Stimulated activated CD4-positive, alpha-beta T cell treated with anti-CD3 and anti-CD28 coated beads, Interleukin-2, amount 100 ng/mL, for 4 hours (primary cell): ENCODE data around the gene PRSS2.
"Not testable (repeated sequence)": the region's sequence is repeated elsewhere in the genome, so short reads cannot be mapped to it uniquely, and the experiment has no call there.

Experiments
- DNase-seq: peaks from one replicate; pipeline ENCODE4 v3.0.0-alpha.2; 2020; ENCODE audit warnings: low read depth

The PRSS2 gene

DNA sequence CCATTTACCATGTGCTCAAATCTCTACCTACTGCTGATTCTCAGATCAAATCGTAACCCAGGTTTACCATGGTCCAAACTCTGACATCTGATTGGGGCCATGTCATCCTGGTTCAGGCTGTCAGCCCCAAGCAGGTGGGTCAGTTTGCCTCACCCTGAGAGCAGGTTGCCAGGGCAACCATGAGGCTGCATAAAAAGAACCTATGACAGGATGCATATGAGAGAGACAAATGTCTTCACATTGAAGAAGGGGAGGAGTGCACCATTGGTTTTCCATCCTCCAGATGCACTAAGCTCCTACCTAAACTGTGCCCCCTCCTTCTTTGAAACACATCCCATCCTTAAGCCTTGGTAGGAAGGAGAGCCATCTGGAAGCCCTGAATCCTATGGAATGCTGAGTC, 11.3 kb upstream of the PRSS2 start:
- no peak for DNase-seq

DNA sequence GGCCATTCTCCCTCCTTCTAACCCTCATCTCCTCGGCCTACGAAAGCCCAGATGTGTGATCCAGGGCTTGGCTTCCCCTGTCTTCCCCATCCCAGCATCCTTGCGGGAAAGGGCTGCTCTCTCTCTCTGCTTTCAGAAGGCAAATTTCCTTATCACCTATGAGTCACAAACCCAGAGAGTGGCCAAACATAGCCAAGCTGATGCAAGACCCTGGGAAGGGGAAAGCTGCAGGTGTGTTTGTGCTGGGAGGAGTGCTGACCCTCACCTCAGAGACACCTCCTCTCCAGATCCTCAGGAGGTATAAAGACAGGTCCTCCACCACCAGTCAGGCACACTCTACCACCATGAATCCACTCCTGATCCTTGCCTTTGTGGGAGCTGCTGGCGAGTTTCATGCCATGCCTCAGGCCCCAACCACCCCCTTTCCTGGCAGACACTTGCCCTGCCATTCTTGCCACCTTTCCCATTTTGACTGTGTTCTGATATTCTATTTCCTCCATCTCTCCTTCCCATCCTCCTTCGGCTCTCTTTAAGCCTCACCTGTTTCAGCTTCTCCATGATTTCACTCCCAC, 10.6 kb upstream of the PRSS2 start:
- DNase-seq, result no peak

DNA sequence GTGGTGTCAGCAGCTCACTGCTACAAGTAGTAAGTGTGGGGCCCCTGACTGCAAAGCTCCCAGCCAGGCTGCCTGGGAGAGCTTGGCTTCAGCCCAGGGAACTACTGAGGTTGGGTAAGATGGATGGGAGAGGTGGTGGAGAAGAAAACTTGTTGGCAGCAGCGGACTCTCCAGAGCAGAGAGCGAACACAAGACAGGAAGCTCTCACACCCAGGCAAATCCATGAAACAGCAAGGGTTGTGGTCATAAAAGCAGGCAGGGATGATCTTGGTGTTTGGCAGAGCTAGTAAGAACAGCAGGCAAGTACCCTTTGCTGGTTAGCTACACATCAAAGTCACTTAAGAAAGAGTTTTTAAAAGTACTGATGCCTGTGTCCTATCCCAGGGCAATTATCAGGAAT, 9.2 kb upstream of the PRSS2 start:
- not testable (repeated sequence) for DNase-seq

DNA sequence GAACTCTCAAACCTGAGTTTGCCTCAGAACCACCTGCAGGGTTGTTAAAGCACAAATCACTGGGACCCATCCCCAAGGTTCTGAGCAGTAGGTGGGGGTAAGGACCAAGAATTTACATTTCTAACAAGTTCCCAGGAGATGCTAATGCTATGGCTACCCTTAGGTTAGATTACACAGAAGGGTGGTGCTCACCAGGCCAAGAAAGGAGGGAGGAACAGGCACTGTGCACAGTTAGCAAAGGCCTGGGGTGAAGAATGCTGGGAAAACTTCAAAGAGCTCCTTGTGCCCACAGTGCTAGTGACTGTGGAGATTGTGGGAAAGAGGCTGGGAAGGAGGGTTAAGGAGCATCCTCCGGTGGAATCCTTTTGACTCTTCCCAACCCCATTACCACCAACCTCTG, 8.7 kb upstream of the PRSS2 start:
- no peak for DNase-seq

DNA sequence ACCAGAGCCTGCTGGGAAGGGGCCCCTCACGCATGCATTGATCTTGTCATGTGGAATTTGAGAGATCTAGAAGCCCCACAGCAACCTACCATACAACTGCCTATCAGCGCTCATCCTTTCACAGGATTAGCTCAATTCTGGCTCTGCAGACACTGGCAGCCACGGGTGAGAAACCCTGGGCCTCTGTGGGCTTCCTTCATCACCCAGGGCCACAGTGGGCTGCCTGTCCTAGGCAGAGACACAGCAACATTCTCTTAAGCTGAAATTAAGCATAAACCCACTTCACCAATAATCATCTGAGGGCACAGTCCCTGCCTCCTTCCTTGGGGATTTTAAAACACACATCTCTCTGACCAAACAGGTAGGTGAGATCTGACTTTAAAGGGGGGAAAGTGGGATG, 3.3 kb upstream of the PRSS2 start:
- DNase-seq, result no peak

DNA sequence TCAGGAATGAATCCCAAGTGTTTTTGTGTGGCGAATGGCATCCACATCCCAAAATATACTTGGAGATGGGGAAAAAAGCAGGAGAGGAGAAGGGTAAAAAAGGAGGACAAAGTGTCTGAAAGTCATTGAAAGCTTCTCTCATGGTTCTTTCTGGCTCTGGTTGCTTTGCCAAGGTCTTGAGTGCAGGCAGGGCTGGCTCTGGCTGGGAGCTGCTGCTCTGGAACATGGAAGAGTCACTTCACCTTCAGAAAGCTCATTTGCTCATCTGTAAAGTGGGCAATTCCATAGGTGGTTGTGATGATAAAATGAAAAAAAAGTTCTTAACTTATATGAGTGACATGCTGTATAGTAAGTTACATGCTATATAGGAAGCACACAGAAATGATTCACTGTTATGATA, 2.9 kb upstream of the PRSS2 start:
- no peak for DNase-seq

DNA sequence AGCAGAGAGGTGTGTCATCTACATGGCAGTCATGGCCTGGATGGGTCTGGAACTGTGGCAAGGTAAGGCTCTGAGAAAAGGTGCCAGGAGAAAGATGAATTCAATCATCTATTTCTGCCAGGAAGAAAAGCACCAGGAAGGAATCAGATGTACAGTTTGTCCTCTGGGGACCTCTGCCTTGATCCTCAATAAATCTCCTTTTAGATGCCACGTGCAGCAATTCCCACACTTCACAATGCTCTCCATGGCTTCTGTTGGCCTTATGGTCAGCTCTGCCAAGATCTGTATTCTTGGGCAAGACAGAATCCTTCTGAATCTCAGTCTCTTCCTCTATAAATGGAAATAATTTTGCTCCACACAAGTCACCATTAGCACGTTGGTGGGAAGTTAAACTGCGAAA, 1.9 kb upstream of the PRSS2 start:
- not testable (repeated sequence) for DNase-seq

DNA sequence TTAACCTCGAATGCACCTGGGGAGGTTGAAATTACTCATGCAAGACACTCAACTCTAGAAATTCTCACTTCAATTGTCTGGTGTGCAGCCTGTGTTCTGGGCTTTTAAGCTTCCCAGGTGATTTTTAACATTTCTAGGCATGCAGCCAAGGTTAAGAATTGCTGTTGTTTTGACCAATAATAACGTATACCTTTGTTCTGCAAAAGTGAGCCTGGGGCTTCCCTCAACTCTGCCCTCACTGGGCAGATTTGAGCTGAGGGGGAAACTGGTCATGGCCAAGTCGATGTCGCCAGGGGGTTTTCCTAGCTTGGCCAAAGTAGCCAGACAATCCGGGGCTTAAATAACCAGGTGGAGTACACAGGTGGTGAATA, 568 bp downstream of the PRSS2 start:
- no peak for DNase-seq

DNA sequence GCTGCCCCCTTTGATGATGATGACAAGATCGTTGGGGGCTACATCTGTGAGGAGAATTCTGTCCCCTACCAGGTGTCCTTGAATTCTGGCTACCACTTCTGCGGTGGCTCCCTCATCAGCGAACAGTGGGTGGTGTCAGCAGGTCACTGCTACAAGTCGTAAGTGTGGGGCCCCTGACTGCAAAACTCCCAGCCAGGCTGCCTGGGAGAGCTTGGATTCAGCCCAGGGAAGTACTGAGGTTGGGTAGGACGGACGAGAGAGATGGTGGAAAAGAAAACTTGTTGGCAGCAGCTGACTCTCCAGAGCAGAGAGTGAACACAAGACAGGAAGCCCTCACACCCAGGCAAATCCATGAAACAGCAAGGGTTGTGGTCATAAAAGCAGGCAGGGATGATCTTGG, 1.3 kb downstream of the PRSS2 start:
- DNase-seq, result no peak

DNA sequence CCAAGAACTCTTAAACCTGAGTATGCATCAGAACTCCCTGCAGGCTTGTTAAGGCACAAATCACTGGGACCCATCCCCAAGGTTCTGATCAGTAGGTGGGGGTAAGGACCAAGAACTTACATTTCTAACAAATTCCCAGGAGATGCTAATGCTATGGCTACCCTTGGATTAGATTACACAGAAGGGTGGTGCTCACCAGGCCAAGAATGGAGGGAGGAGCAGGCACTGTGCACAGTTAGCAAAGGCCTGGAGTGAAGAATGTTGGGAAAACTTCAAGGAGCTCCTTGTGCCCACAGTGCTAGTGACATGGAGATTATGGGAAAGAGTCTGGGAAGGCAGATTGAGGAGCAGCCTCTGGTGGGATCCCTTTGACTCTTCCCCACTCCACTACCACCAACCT, 1.9 kb downstream of the PRSS2 start:
- no peak for DNase-seq

DNA sequence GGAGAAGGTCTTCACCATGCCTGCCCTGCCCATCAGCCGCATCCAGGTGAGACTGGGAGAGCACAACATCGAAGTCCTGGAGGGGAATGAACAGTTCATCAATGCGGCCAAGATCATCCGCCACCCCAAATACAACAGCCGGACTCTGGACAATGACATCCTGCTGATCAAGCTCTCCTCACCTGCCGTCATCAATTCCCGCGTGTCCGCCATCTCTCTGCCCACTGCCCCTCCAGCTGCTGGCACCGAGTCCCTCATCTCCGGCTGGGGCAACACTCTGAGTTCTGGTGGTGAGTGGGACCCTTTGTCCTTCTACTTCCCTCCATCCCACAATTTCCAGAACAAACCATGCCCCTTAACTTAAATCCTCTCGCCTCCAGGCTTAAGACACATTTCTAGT, 2.5 kb downstream of the PRSS2 start:
- no peak for DNase-seq

DNA sequence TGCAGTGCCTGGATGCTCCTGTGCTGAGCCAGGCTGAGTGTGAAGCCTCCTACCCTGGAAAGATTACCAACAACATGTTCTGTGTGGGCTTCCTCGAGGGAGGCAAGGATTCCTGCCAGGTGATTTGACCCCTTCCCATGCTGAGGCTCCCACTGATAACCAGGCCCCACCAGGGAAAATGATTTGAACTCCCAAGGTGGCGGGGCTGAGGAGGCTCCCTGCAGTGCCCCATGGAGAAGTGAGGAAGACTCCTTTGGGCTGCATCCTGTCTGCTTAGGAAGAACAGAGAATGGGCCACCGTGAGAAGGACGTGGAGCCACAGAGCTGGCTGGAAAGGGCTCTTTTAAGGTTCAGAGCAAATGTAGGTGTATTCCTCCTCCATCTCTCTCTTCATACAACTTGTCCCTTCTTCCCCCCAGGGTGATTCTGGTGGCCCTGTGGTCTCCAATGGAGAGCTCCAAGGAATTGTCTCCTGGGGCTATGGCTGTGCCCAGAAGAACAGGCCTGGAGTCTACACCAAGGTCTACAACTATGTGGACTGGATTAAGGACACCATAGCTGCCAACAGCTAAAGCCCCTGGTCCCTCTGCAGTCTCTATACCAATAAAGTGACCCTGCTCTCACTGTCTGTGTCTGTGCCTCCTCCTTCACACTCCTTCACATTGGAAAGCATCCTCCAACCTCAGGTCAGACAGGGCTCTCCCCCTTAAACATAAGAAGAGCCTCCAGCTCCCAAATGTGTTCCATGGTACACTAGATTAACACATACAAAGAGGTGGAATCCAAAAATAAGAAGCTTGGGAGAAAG, 3.4 kb downstream of the PRSS2 start:
- no peak for DNase-seq

DNA sequence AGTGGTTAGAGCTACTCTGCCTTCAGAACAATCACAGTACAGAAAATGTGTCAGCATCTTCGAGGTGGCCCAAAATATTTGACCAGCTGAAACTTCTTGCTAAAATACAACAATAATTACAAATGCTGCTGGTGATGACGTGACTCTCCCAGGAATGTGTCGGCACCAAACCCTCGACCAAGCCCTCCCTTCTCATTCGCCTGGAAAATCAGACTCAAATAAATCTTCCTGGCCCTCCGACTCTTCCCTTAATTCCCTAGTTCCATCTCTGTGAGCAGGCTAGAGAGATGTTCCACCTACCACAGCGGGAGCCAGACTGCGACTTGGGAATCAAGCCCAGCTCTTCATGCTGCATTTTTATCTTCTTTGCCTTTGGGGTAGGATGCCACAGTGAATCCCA, 4.1 kb downstream of the PRSS2 start:
- no peak for DNase-seq

DNA sequence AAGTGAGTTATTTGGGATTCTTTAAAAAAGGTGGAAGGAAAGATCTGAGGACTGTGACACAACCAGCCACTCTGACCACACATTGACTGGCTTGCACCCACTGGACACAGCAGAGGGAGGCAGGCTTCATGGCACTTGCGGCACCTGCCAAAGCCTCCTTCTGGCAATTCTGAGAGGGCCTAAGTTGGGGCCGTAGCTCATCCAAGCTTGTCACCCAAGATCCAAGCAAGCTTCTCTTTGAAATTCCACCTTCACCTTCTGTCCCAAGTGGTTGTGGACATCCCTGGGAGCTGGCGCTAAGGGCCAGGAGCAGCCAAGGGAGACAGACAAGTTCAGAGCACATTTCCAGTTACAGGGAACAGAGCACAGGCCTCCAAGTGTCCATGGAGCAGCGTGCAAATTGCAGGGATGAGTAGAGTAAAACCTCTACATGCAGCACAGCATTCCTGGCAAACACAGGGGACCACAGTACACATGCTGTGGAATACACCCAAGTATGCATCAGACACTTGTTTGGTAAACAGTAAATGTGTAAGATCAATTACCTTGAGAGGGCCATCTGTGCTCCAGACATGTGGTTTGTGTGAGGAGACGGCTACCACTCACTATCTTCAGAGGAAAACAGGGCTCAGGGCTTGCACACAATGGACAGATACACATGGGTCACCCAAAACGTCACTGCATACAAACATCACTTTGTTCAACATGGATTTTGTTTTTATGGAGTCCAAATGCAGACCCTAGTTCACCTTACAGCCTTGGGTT, 4.8 kb downstream of the PRSS2 start:
- not testable (repeated sequence) for DNase-seq

DNA sequence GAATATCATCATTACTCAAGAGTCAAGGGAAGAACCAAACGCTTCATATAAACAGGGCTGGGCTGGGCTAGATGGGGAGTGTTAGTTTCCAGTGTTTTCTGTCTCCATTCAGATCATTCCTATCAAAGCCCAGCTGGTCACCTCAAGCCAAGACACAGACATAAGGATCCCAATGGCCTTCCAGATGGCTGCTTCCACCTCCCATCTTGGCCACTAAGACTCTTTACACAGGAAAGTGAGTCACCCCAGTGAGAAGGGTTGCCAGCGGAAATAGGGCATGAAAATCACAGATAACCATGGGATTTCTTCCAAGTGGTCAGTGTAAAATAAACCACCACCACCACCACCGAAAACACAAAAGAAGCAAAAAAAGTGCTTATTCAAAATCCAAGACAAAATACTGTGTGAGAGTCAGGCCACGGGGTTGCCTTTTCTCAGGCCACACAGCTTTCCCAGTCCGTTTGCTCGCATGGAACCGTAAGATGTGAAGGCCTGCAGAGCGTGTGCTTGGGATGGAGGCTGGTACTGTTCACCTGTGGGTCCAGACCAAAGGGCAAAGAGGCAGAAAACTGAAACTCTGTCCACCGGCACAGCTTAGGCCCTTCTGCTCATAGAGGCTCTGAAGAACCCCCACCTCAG, 5.6 kb downstream of the PRSS2 start:
- no peak for DNase-seq

DNA sequence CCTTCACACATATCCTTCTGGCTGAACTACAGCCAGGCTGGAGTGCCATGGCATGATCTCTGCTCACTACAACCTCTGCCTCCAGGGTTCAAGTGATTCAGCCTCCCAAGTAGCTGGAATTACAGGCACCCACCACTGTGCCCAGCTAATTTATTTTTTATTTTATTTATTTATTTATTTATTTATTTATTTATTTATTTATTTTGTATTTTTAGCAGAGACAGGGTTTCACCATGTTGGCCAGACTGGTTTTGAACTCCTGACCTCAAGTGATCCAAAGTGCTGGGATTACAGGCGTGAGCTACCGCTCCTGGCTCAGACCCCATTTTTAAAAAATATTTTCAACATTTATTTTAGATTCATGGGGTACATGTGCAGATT, 6.1 kb downstream of the PRSS2 start:
- DNase-seq, result not testable (repeated sequence)

DNA sequence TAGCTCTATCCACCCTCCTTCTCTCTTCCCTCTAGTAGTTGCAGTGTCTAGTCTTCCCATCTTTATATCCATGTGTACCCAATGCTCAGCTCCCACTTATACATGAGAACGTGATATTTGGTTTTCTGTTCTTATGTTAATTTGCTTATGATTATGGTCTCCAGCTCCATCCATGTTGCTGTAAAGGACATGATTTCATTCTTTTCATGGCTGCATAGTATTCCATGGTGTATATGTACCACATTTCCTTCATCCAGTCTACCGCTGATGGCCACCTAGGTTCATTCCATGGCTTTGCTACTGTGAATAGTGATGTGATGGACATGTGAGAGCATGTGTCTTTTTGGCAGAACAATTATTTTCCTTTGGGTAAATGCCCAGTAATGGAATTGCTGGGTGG, 6.5 kb downstream of the PRSS2 start:
- DNase-seq, result no peak

DNA sequence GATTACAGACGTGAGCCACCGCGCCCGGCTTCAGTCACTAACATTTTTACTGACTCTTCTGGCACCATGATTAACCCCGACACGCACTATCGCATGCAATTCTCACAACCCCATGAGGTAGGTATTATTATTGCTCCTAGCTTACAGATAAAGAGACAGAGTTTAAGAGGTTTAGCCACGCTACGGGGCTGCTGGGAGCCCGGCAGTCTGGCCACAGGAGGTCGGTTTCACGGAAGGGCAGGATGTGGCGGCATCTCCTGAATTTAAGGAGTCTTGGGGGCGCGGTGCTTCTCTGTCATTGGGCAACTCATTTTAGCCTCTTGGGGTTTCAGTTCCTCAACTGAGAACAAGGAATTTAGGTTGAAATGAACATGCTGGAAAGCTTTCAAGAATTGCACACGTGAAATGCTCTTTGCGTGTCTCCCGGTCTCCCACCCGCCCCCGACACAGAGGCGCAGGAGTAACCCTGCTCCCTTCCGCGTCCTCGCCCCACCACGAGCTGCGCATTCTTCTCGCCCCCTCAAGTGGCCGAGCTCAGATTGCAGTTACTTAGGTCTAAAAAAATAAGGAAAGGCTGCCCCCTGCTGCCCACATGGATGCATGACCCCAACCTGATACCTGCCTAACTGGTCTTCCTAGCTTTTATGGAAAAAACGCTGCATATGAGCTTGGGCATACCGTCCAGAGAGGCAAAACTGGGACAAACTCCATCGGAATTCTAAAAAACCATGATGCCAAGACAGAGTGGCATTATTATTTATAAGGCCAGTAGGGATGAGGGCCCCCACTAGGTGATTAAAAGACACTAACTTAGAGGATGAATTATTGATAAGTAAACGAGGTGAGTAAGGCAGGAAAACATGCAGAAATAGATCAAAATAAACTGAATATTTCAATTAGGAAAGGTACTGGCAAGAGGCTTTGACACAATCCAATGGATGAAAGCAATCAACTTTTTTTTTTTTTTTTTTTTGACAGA, 12.4 kb downstream of the PRSS2 start:
- DNase-seq, result peak; percentile 66

DNA sequence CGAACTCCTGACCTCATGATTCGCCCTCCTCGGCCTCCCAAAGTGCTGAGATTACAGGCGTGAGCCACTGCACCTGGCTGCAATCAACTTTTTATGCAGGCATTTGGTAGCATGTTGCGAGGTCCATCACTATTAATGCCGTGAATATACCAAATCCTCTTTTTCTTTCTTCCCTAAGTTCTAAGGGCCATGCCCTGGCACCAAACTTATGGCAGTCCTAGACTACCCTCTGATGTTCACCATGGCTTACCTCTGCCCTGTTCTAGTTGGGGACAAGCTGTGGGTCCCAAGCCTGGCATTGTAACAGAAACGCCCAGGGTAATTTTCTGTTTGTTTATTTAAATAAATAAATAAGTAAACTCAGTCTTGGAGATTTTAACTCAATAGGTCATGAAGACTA, 13.3 kb downstream of the PRSS2 start:
- DNase-seq, result no peak

DNA sequence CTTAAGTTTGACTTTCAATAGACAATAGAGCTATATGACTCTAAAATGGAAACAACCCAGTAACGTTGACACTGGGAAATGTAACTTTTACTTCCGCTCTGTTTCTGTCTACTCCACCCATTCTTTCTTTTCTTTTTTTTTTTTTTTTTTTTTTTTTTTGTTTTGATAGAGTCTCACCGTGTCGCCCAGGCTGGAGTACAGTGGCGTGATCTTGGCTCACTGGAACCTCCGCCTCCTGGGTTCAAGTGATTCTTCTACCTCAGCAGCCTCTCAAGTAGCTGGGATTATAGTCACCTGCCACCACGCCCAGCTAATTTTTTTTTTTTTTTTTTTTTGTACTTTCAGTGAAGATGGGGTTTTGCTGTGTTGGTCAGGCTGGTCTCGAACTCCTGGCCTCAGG, 13.9 kb downstream of the PRSS2 start:
- no peak for DNase-seq

DNA sequence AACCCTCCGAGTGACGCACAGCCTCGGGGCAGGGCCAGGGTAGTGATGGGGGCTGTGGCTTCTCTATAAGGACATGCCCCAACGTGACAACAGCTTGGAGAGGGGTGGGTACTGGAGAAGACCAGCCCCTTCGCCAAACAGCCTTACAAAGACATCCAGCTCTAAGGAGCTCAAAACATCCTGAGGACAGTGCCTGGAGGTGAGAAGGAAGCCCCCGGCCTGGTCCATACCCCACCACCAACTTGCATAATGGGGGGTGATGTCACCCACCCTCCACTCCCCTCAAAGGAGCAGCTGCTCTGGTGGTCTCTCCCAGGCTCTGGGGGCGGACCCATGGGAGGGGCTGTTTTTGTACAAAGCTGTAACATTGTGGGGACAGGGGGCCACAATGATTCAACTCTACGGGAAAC, 15.1 kb downstream of the PRSS2 start:
- peak; percentile 68 for DNase-seq
